ENCODE results near the gene MPHOSPH9. TPM values are rescaled to one million over a fixed set of nuclear protein-coding genes. Genes with fewer than 3 reads are reported as not detected.

The MPHOSPH9 gene
- total RNA-seq, 2 experiments from 2014 or later = 134 to 162 TPM

- CTCF ChIA-PET = interaction anchor here (0.9 to 1.3 kb wide), 3 partner anchors 11 to 18 kb away, joined by 3 to 4 read pairs (median 3); no protein-coding TSS in a partner anchor
- no peaks in the 10 kb centered on the region for H3K9me3 Mint-ChIP-seq
- POLR2A ChIA-PET = no interaction called here
- H3K4me1 Mint-ChIP-seq = peaks cover 21% of the 10 kb centered on the region
- H3K27me3 Mint-ChIP-seq = no peaks in the 10 kb centered on the region
- no peak overlapping the region for H3K4me3 Mint-ChIP-seq
- no peak overlapping the region for H3K27ac Mint-ChIP-seq
- H3K36me3 Mint-ChIP-seq (ENCODE audit: low read depth) = peaks cover 8% of the 10 kb centered on the region
- no peak for DNase-seq
These were observed 92.0 kb downstream of the MPHOSPH9 start for GRCh38 chr12:123140676-123141614.

- Mint-ChIP-seq H3K27me3 (no peaks in the 10 kb centered on the region), H3K4me3 (no peak overlapping the region), H3K9me3 (no peaks in the 10 kb centered on the region), H3K27ac (peak overlapping the region; percentile 41), H3K4me1 (peaks cover 24% of the 10 kb centered on the region), H3K36me3 (ENCODE audit: low read depth) (peaks cover 5% of the 10 kb centered on the region)
- ChIA-PET CTCF (interaction anchor here (1.3 kb wide), 1 partner anchor 10 kb away, joined by 3 read pairs; no protein-coding TSS in a partner anchor), POLR2A (no interaction called here)
- no peak for DNase-seq
These were observed 92.8 kb downstream of the MPHOSPH9 start for GRCh38 chr12:123139926-123140675.

GRCh38 chr12:123135688-123136087 is 97.3 kb downstream of the MPHOSPH9 start:
- ChIA-PET CTCF (interaction anchor here (1.1 to 2.1 kb wide), 3 partner anchors 9 to 24 kb away, joined by 3 to 6 read pairs (median 3); no protein-coding TSS in a partner anchor), POLR2A (no interaction called here)
- H3K36me3 Mint-ChIP-seq (ENCODE audit: low read depth) = peaks cover 16% of the 10 kb centered on the region
- H3K4me1 Mint-ChIP-seq = peaks cover 49% of the 10 kb centered on the region
- no peak for DNase-seq
- no peak overlapping the region for H3K4me3 Mint-ChIP-seq
- no peak overlapping the region for H3K27ac Mint-ChIP-seq
- H3K9me3 Mint-ChIP-seq = no peaks in the 10 kb centered on the region
- H3K27me3 Mint-ChIP-seq = no peaks in the 10 kb centered on the region

GRCh38 chr12:123134826-123135225 is 98.1 kb downstream of the MPHOSPH9 start:
- CTCF ChIA-PET = interaction anchor here (0.7 to 2.1 kb wide), 4 partner anchors 10 to 28 kb away, joined by 3 to 6 read pairs (median 4); no protein-coding TSS in a partner anchor
- Mint-ChIP-seq H3K27ac (no peak overlapping the region), H3K9me3 (no peaks in the 10 kb centered on the region), H3K36me3 (ENCODE audit: low read depth) (peaks cover 16% of the 10 kb centered on the region), H3K4me1 (peaks cover 43% of the 10 kb centered on the region), H3K27me3 (no peaks in the 10 kb centered on the region), H3K4me3 (no peak overlapping the region)
- POLR2A ChIA-PET = no interaction called here
- no peak for DNase-seq

GRCh38 chr12:123134271-123134671 is 98.7 kb downstream of the MPHOSPH9 start:
- DNase-seq = no peak
- H3K27me3 Mint-ChIP-seq = no peaks in the 10 kb centered on the region
- H3K4me3 Mint-ChIP-seq = no peak overlapping the region
- H3K27ac Mint-ChIP-seq = no peak overlapping the region
- no peaks in the 10 kb centered on the region for H3K9me3 Mint-ChIP-seq
- H3K4me1 Mint-ChIP-seq = peaks cover 41% of the 10 kb centered on the region
- peaks cover 16% of the 10 kb centered on the region for H3K36me3 Mint-ChIP-seq (ENCODE audit: low read depth)
- ChIA-PET CTCF (interaction anchor here (0.7 to 1.5 kb wide), 3 partner anchors 11 to 27 kb away, joined by 3 to 4 read pairs (median 4); no protein-coding TSS in a partner anchor), POLR2A (no interaction called here)

- POLR2A ChIA-PET = no interaction called here
- no peak for DNase-seq
- Mint-ChIP-seq H3K9me3 (no peaks in the 10 kb centered on the region), H3K36me3 (ENCODE audit: low read depth) (peaks cover 16% of the 10 kb centered on the region), H3K4me3 (no peak overlapping the region), H3K27me3 (no peaks in the 10 kb centered on the region), H3K27ac (no peak overlapping the region), H3K4me1 (peaks cover 41% of the 10 kb centered on the region)
- CTCF ChIA-PET = no interaction called here
These were observed 99.2 kb downstream of the MPHOSPH9 start for GRCh38 chr12:123133701-123134100.

GRCh38 chr12:123132951-123133619 is 99.9 kb downstream of the MPHOSPH9 start:
- no peak overlapping the region for H3K4me3 Mint-ChIP-seq
- POLR2A ChIA-PET = interaction anchor here (0.6 to 1.6 kb wide), 2 partner anchors 10 to 26 kb away, joined by 4 to 7 read pairs; no protein-coding TSS in a partner anchor
- DNase-seq = no peak
- H3K9me3 Mint-ChIP-seq = no peaks in the 10 kb centered on the region
- H3K27ac Mint-ChIP-seq = peak overlapping the region; percentile 87
- H3K36me3 Mint-ChIP-seq (ENCODE audit: low read depth) = peaks cover 16% of the 10 kb centered on the region
- H3K4me1 Mint-ChIP-seq = peaks cover 41% of the 10 kb centered on the region
- CTCF ChIA-PET = no interaction called here
- no peaks in the 10 kb centered on the region for H3K27me3 Mint-ChIP-seq

- H3K4me3 Mint-ChIP-seq = peak overlapping the region; percentile 57
- ChIA-PET POLR2A (interaction anchor here (1.1 to 1.6 kb wide), 2 partner anchors 9 to 11 kb away, joined by 4 read pairs; no protein-coding TSS in a partner anchor), CTCF (interaction anchor here (0.6 to 1.5 kb wide), 7 partner anchors 11 to 265 kb away, joined by 3 read pairs; partner anchors contain the start of gene PITPNM2)
- peaks cover 41% of the 10 kb centered on the region for H3K4me1 Mint-ChIP-seq
- peak; percentile 53 for DNase-seq
- no peaks in the 10 kb centered on the region for H3K27me3 Mint-ChIP-seq
- H3K9me3 Mint-ChIP-seq = no peaks in the 10 kb centered on the region
- H3K36me3 Mint-ChIP-seq (ENCODE audit: low read depth) = peaks cover 16% of the 10 kb centered on the region
- peak overlapping the region; percentile 87 for H3K27ac Mint-ChIP-seq
These were observed 101.0 kb downstream of the MPHOSPH9 start for GRCh38 chr12:123131879-123132402.

- DNase-seq = no peak
- POLR2A ChIA-PET = interaction anchor here (1.1 kb wide), 1 partner anchor 11 kb away, joined by 4 read pairs; no protein-coding TSS in a partner anchor
- no peaks in the 10 kb centered on the region for H3K27me3 Mint-ChIP-seq
These were observed 101.6 kb downstream of the MPHOSPH9 start for GRCh38 chr12:123131291-123131832.

GRCh38 chr12:123129621-123130020 is 103.3 kb downstream of the MPHOSPH9 start:
- ChIA-PET CTCF (interaction anchor here (1.0 to 1.4 kb wide), 2 partner anchors 11 to 59 kb away, joined by 3 read pairs; no protein-coding TSS in a partner anchor), POLR2A (no interaction called here)
- H3K4me1 Mint-ChIP-seq = peaks cover 37% of the 10 kb centered on the region
- H3K27me3 Mint-ChIP-seq = no peaks in the 10 kb centered on the region
- H3K36me3 Mint-ChIP-seq (ENCODE audit: low read depth) = peaks cover 11% of the 10 kb centered on the region
- no peaks in the 10 kb centered on the region for H3K9me3 Mint-ChIP-seq
- no peak overlapping the region for H3K27ac Mint-ChIP-seq
- no peak for DNase-seq
- no peak overlapping the region for H3K4me3 Mint-ChIP-seq

More at GRCh38 chr12:123131291-123131832, 101.6 kb downstream of the MPHOSPH9 start:
- peak overlapping the region; percentile 57 for H3K4me3 Mint-ChIP-seq
- H3K9me3 Mint-ChIP-seq = no peaks in the 10 kb centered on the region
- H3K27ac Mint-ChIP-seq = peak overlapping the region; percentile 87
- H3K36me3 Mint-ChIP-seq (ENCODE audit: low read depth) = peaks cover 16% of the 10 kb centered on the region
- CTCF ChIA-PET = interaction anchor here (0.8 to 1.5 kb wide), 7 partner anchors 10 to 266 kb away, joined by 3 read pairs; partner anchors contain the start of gene PITPNM2
- peaks cover 44% of the 10 kb centered on the region for H3K4me1 Mint-ChIP-seq

GRCh38 chr12:123127182-123127495 is 105.8 kb downstream of the MPHOSPH9 start:
- CTCF ChIA-PET = interaction anchor here (1.3 to 1.4 kb wide), 2 partner anchors 20 to 83 kb away, joined by 3 to 5 read pairs; no protein-coding TSS in a partner anchor

More at GRCh38 chr12:123127182-123127495, 105.8 kb downstream of the MPHOSPH9 start:
- Mint-ChIP-seq H3K27ac (no peak overlapping the region), H3K9me3 (no peaks in the 10 kb centered on the region), H3K4me1 (peaks cover 32% of the 10 kb centered on the region), H3K36me3 (ENCODE audit: low read depth) (peaks cover under 1% of the 10 kb centered on the region), H3K27me3 (no peaks in the 10 kb centered on the region), H3K4me3 (no peak overlapping the region)
- DNase-seq = no peak
- POLR2A ChIA-PET = no interaction called here
